GM12874 (cell line): ENCODE data around the gene CARD19.

Source experiments
- CTCF ChIP-seq: IDR thresholded peaks from 2 replicates; pipeline ENCODE4 v1.5.1; 2011; ENCODE audit warnings: low read depth, mild to moderate bottlenecking, control low read depth, low read length, moderate library complexity; ENCODE audit not compliant: insufficient read depth

Gene CARD19

GRCh38 chr9:93077811-93078210 is 18.2 kb upstream of the CARD19 start:
- no peak for TF ChIP-seq CTCF

- no peak for TF ChIP-seq CTCF
Observed at GRCh38 chr9:93079371-93079770, 16.6 kb upstream of the CARD19 start.

GRCh38 chr9:93080406-93080805 is 15.6 kb upstream of the CARD19 start:
- TF ChIP-seq CTCF: no peak

GRCh38 chr9:93081081-93081529 is 14.9 kb upstream of the CARD19 start:
- TF ChIP-seq CTCF: no peak

GRCh38 chr9:93081931-93082330 is 14.1 kb upstream of the CARD19 start:
- TF ChIP-seq CTCF: no peak

GRCh38 chr9:93082841-93083411 is 13.1 kb upstream of the CARD19 start:
- TF ChIP-seq CTCF: no peak

- no peak for TF ChIP-seq CTCF
Observed at GRCh38 chr9:93083592-93084470, 12.2 kb upstream of the CARD19 start.
